Stimulated activated CD4-positive, alpha-beta T cell treated with anti-CD3 and anti-CD28 coated beads, Interleukin-4, amount 100 ng/mL, for 1 hour (primary cell): ENCODE results near the gene PTGER1.
A peak's percentile ranks its signal among the peaks of the same experiment; 100 is the strongest.
"Not testable (repeated sequence)": the region's sequence is repeated elsewhere in the genome, so short reads cannot be mapped to it uniquely, and the experiment has no call there.

Experiments used
- DNase-seq: peaks from one replicate; pipeline ENCODE4 v3.0.0-alpha.2; 2020

Gene PTGER1, protein sequence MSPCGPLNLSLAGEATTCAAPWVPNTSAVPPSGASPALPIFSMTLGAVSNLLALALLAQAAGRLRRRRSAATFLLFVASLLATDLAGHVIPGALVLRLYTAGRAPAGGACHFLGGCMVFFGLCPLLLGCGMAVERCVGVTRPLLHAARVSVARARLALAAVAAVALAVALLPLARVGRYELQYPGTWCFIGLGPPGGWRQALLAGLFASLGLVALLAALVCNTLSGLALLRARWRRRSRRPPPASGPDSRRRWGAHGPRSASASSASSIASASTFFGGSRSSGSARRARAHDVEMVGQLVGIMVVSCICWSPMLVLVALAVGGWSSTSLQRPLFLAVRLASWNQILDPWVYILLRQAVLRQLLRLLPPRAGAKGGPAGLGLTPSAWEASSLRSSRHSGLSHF

DNA sequence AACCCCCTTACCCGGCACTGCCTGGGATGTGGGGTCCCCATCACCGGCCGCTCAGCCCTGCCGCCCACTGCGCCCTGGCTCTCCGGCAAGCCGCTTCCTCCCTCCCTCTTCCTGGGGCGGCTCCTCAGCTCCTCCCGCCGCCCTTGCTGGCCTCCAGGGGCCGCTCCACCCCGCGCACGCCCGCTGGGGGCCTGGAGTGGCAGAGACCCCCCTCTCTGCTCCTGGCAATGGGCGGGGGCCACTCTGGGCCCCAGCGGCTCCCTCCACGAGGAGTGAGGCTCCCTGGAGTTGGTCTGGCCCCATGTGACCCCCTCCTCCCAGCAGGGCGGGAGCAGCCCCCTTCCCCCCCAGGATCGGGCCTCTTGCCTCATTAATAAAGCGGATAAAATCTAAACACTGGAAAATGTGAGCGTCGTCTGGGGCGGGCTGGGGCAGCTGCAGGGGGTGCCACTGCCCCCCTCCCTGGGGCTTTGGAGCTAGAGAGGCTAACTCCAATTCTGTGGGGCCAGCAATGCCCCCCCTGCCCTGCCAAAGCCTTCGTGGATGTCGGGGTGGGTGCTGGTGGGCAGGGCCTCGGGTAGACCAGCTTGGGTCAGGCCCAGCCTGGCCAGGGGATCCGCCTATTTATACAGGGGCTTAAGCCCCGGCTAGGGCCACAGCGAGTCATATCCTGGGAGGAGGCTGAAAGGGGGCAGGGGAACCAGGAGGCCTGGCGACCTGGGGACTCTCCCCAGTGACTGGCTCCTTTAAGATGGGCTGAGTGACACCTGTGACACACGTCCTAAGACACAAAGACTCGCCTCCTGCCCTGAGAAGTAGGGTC is at the start of gene PTGER1:
Gene PTGER1, minus strand, starts transcription at position 104 of the 823 bp plus-strand sequence. CDS start 1,034 bp downstream, outside the sequence.
- no peak for DNase-seq

DNA sequence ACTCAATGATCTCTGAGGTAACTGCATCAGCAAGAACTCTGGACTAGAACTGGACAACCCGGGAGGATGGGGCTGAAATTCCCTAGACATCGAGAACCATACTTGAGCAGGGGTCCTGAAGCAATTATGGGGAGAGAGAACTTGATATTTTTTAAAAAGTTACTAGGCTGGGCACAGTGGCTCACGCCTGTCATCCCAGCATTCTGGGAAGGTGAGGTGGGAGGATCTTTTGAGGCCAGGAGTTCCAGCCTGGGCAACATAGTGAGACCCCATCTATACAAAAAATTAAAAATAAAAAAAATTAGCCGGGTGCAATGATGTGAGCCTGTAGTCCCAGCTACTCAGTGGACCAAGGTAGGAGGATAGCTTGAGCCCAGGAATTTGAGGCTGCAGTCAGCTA is 45.4 kb upstream of the PTGER1 start:
- no peak for DNase-seq

DNA sequence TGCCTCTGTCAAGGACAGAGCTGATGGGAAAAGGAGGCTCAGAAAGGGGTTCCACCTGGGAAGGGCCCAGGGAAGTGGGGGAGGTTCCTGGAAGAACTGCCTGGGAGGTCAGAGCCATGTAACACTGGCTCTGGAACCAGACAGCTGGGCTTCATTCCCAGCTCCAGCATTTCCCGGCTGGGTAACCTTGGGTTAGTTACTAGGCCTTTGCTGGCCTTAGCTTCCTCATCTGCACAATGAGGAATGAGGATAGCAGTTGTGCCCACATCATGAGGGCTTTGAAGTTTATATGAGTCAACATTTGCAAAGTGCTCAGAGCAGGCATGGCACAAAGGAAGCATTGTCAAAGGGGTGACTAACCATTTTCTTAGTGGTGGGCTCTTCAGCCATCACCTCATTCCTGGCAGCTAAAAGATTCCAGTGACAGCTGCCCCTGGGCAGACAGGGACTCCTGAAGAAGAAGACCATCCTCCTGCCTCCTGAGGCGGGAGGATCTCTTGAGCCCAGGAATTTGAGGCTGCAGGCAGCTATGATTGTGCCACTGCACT is 44.8 kb upstream of the PTGER1 start:
- no peak for DNase-seq

DNA sequence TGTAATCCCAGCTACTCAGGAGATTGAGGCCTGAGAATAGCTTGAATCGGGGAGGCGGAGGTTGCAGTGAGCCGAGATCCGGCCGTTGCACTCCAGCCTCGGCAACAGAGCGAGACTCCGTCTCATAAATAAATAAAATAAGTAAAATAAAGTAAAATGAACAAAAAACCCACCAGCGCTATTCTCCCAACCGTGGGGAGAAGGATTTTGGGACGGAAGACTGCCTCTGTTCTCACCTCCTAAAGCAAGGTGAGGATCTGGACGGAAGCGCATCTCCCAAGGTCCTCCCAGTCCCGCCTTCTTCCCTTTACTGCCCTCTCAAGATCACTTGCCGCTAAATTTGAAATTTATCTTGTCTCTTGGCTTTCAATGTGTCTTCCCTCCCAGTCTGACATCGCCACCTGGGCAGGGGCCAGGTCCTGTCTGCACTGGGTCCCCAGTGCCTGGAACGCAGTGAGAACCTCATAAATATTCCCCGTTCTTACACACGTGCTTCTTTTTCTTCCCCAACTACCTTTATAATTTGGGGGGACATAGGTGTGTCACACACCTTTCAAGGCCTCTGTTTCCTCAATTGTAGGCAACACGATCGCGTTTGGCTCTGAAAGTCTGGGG is 44.2 kb upstream of the PTGER1 start:
- no peak for DNase-seq

DNA sequence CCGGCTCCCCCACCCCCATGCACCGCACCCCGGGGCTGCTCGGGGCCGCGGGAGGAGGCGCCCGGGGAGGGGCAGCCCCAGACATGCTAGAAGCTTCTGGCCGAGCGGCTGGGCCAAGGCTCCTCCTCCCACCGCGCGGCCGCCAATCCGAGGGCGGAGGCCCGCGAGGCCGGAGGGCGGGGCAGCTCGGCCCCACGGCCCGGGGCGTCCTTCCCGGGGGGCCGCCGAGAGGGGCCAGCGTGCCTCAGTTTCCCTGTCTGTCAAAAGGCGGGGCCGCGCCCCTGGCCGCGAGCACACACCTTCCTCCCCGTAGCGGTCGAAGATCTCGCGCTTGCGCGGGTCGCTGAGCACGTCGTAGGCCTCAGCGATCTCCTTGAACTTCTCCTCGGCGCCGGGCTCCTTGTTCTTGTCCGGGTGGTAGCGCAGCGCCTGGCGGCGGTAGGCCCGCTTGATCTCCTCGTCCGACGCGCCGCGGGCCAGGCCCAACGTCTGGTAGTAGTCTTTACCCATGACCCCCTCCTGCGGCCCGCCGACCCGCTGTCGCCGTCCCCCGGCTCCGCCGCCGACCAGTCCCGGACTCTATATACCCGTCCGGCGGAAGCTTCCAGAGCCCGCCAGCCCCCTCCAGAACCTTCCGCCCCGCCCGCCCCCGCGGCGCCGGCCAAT is 42.8 kb upstream of the PTGER1 start, which contains the start of gene DNAJB1:
Gene DNAJB1, minus strand, starts transcription at position 558 of the 666 bp plus-strand sequence. Its CDS starts 48 bp downstream, at position 510.
- peak; percentile 61 for DNase-seq

DNA sequence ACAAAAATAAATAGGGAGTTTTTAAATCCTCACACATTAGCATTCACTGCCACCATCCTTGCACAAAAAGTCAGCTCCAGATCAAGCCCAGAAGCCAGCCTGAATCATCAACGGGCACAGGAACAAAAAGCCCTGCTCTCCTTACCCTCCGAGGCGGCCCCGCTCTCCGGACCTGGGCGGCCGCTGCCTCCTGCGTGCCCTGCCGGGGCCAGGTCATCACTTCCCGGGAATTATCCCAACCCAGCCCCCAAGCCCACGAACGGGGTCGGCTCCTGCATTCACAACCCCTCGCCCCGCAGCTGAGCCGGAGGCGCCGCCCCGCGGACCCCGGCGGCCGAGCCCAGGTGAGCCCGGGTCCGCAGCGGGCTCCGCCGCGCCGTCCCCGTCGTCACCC is 42.3 kb upstream of the PTGER1 start:
- DNase-seq: no peak

DNA sequence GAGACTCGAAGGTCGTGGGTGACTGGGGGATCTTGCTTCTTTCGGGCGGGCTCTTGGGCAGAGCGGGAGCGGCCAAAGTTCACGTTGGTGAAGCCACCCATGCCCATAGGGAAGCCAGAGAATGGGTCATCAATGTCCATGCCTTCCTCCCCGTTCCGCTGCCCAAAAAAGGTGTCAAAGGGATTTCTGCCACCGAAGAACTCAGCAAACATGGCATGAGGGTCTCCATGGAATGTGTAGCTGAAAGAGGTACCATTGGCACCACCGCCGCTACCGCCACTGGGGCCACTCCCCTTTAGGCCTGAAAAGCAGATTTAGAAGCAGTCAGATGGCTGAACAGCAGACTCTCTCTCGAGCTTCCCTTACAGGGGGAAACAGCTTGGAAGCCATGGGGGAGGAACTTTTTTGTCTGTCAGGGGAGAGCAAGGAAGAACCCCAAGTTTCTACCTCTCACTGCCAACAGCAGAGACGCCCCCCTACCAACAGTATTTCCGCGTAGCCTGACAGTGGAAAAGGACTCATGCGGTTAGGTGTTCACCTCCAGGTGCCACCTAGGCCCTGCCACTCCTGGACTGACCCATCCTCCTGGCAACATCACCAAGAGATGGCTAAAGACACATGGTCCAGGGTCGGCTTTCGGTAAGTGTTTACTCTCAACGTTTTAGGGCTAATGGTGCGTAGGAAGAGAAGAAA is 41.7 kb upstream of the PTGER1 start:
- DNase-seq: no peak

DNA sequence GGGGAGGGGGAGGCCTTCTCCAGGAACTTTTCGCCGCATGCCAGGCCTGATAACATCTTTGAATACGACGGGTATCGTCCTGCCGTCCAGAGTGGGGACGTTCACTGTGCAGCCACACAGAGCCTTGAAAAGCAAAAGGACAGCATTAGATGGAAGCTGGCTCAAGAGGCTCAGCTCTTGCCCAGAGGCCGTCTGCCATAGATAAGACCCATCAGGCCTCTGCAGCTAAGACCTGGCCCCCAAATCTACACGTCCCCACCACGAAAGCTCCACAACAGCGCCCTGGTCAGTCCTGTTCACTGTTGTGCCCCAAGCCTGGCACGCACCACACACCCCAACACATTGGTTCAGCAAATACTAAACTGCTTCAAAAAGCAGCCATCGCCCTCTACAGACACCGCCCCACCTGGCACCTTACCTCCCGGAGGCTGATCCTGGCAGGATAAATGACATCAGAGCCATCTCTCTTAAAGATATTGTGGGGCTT is 40.9 kb upstream of the PTGER1 start:
- DNase-seq: no peak

DNA sequence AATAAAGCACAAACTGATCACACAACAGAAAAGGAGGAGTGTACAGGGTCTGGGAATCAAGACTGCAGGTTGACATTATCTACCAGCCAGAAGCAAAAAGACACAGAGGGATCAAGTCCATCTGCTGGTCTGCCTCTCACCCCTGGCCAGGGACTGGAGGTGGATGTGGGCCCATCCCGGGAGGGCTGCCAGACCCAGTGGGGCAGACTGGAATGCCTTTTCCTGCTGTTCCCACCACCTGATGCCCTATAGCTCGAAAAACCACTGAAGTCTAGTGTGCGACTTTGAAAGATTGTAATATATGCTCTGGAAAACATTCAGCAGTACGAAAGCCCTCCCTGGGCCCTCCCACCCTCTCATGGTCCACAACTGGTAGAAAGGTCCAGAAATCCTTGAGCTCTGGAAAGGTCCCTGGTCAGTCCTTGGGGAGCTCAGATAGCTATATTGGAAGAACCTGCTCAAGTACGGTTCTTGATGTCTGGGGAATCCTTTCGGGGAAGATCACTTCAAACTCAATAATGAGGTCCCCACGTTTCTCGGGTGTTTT is 40.4 kb upstream of the PTGER1 start:
- DNase-seq: no peak

DNA sequence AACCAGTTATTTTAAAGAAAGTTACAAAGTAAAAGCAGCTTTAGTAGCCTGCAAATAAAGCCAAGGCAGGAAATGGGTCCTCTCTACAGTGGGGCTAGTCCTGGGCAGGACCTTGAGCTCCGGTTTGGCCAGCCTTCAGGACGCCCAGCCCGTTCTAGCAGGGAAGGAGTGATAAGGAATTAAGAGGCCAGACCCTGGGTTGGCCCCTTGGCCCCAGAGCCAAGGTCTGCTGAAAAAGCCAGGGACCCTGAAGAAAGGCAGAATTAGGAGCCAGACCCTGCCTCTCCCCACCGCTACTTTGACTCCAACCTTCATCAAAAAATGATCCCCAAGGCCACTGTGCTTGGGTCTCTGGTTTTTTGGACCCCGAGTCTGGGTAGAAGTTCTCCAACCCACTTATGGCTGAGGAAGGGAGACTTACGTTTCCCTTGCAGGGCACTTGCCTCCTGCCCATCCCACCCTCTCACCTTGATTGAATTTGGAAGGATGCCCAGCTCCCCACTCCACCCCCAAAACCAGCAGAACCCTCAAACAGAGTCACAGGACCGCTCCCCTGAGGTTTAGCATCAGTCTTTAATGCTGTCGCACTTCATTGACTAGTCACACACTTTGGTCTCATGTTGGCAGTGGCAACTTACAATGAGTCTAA is 39.2 kb upstream of the PTGER1 start:
- no peak for DNase-seq

DNA sequence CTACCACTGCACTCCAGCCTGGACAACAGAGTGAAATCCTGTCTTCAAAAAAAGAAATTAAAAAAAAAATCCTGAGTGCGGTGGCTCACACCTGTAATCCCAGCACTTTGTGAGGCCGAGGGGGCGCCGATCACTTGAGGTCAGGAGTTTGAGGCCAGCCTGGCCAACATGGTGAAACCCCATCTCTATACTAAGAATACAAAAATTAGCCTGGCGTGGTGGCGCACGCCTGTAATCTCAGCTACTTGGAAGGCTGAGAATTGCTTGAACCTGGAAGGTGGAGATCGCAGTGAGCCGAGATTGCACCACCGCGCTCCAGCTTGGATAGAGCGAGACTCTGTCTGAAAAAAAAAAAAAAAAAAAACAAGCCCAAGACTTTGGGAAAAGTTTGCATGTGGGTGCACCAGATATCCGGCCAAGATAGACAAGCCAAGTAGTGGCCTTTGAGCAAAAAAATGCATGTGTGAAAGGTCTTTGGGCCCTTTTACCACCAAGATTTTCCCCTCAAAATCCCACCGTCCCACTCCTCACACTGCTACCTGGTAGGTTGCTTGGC is 37.3 kb upstream of the PTGER1 start:
- no peak for DNase-seq

DNA sequence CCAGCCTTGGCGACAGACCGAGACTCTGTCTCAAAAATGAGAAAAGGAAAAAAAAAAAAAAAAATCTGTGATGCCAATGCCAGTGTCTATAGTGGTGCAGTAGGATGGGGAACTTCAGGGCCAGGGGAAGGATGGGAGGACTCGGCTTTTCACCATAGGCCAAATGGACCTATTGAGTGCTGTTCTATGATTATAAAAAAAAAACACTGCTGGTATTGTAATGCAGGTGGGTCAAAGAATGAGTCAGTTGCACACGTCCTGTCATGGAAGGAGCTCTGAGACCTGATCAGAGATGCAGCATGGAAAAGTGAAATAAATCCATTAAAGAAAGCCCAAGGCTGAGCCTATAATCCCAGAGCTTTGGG is 36.1 kb upstream of the PTGER1 start:
- no peak for DNase-seq

DNA sequence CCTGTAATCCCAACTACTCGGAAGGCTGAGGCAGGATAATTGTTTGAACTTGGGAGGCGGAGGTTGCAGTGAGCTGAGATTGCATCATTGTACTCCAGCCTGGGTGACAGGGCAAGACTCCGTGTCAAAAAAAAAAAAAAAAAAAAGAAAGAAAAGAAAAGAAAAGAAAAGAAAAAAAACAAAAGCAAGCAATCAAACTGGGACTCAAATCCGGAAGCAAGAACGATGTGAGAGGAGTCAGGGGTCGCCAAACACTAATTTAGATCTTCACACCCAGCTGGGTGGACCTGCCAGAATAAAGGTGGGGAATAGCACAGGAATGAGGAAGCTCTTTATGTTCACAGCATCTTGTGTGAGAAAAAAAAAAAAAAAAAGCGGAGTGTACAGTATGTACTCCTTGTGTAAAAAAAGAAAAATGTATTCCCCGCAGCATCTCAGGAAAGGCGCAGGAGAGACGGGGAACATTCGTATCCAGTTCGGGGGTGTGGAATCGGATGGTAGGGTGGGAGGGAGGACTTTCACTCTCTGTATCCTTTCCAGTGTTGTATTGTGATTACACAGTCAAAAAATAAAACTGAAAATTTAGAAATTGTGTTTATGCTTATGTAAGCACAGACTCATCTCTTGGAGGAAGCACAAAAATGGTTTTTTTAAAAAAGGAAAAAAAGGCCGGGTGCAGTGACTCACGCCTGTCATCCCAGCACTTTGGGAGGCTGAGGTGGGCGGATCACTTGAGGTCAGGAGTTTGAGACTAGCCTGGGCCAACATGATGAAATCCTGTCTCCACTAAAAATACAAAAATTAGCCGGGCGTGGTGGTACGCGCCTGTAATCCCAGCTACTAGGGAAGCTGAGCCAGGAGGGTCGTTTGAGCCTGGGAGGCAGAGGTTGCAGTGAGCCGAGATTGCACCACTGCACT is 35.4 kb upstream of the PTGER1 start:
- no peak for DNase-seq

DNA sequence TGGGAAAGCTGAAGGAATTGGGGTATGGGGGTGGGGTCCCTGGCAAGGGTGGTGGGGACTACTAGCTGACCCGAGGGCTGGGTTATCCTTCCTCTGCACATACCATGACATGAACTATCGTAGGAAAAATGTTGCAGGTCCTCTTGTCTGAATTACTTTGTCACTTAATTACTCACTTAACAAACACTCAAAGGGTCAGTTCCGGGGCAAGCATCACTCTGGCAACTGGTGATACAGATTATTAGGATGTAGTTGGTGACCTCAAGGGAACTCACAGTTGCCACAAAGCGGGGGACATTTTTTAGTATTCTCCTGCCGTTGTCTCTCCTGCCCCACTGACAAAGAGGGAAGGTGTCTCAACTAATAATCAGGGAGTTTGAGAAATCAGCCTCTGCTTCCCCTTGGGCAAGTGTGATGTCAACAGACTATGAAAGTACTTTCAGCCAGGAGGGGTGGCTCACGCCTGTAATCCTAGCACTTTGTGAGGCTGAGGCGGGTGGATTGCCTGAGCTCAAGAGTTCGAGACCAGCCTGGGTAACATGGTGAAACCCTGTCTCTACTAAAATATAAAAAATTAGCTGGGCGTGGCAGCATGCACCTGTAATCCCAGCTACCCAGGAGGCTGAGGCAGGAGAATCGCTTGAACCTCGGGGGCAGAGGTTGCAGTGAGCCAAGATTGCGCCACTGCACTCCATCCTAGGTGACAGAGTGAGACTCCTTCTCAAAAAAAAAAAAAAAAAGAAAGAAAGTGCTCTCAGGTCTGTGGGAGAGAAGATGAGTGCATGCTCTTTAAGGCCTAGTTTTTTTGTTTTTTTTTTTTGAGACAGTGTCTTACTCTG is 32.8 kb upstream of the PTGER1 start:
- no peak for DNase-seq

DNA sequence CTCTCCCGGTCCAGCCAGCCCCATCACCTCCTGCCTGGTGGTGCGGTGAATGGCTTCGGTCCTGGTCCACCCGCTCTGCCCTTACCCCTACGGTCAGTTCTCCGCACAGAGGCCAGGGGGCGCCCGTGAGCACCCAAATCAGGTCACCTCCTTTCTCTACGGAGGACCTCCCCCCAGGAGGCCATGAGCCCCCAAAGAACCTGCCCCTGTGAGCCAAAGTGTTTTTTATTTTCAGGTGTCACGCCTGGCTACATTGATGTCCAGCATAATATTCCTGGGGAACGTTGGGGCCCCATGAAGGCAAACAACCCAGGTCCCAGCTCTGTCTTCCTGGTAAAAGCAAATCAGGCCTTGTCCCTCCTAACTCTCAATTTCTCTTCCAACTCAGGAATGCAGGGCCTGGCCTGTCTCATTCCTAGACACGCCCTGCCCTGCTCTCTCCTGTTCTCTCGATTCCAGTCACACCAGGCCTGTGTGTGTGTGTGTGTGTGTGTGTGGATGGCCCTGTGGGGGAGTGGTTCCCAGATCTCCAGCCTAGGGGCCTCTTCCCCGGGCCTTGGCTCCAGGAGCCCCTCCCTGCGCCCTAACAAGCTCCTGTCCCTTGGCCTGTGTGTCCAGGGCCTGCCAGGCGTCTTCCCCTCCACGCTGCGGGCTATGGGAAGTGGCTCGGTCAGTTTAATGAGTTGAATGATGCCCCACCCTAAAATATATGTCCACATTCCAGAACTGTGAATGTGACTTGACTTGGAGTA is 30.5 kb upstream of the PTGER1 start:
- DNase-seq: peak; percentile 73

DNA sequence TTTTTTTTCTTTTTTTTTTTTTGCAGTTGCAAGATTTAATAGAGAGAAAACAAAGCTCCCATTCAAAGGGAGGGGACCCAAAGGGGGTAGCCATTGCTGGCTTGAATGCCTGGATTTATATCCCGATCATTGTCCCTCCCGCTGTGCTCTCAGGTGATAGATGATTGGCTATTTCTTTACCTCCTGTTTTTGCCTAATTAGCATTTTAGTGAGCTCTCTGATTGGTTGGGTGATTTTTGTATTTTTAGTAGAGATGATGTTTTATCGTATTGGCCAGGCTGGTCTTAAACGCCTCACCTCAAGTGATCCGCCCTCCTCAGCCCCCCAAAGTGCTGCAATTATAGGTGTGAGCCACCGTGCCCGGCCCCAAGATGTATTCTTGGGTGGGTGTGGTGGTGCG is 29.4 kb upstream of the PTGER1 start:
- DNase-seq: not testable (repeated sequence)

DNA sequence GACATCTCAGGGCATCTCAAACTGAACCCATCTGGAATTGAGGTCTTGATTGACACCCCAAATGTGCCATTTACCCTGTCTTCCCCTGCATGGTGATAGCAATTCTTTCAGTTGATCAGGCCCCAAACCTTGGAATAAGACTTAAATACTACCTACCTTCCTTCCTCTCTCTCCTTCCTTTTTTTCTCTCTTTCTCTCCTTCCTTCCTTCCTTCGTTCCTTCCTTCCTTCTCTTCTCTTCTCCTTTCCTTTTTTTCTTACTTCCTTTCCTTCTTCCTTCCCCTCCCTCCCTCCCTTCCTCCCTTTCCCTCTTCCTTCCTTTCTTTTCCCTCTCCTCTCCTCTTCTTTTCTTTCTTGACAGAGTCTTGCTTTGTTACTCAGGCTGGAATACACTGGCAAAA is 28.1 kb upstream of the PTGER1 start:
- DNase-seq: no peak
